IPS DF 4.7 (cell line): Measurements from ENCODE around the gene SPATA32.

Experiments used
- DNase-seq: peaks from one replicate; pipeline ENCODE4 v3.0.0-alpha.2; 2013; ENCODE audit warnings: low spot score; ENCODE audit errors: extremely low read depth

The SPATA32 gene

DNA sequence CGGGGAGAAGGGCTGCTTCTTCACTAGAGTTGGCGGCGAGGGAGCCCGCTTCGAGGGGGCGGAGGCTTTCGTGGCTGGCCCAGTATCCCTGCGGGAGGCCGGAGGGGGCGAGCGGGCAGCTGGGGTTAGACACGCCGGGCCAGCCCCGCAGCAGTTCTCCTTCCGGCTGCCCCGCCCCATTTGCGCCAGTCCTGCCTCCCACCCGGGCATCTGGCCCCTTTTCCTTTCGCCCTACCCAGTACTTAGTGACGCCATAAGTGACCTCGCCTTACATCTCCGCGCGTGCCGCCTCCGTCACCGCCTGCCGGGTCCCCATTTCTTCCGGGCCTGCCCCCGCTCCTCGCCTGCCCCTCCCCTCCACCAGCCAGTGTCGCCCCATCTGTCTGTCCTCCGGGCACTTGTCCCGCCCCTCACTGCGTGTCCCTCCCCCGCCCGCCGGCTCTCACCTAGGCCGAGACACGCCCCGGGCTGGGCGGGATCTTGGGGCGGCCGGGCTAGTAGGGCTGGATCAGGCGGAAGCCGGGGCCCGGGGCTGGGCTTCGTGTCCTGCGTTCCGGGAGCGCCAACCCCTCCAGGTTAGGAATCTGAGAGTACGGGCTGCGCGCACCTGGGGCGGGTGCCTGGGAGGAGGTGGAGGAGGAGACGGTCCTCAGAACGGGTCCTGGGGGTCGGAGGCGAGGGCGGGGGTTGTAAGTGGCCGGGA lies 14.3 kb downstream of the SPATA32 start:
- peak; percentile 75 for DNase-seq

DNA sequence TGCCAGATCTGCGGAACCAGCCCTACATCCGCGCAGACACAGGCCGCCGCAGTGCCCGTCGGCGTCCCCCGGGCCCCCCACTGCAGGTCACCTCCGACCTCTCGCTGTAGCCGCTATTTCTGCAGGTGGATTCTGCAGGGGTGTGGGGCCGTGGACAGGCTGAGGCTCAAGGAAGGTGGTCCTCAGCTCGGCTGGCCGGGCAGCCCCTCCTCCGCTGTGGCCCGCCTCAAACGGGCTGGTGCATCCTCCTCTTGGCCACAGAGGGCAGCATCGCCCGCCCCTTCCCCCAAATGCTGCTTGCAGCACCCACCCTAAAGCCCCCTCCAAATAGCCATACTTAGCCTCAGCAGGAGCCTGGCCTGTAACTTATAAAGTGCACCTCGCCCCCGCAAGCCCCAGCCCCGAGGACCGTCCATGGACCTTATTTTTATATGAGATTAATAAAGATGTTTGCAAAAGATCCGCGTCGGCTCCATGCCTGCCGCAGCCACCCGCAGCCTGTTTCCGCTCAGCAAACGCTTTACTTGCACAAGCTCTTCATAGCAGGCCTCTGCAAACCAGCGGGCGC lies 14.9 kb downstream of the SPATA32 start:
- DNase-seq, result no peak

DNA sequence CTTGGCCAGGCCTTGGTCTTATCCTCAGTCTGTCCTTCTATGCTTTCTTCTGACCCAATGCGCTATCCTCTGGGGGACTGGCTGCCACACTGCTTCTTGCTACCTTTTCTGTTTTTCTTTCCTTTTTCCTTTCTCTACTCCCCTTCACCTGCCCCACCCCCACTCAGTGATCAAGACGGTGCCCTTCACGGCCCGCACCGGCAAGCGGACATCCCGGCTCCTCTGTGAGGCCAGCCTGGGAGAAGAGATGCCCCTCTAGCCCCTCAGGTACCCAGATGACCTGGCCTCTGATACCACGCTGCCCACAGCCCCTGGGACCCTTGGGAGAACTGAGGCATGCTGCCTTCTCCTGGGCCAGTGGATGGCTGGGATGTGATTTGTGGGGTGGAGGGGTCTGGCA lies 15.6 kb downstream of the SPATA32 start:
- no peak for DNase-seq

DNA sequence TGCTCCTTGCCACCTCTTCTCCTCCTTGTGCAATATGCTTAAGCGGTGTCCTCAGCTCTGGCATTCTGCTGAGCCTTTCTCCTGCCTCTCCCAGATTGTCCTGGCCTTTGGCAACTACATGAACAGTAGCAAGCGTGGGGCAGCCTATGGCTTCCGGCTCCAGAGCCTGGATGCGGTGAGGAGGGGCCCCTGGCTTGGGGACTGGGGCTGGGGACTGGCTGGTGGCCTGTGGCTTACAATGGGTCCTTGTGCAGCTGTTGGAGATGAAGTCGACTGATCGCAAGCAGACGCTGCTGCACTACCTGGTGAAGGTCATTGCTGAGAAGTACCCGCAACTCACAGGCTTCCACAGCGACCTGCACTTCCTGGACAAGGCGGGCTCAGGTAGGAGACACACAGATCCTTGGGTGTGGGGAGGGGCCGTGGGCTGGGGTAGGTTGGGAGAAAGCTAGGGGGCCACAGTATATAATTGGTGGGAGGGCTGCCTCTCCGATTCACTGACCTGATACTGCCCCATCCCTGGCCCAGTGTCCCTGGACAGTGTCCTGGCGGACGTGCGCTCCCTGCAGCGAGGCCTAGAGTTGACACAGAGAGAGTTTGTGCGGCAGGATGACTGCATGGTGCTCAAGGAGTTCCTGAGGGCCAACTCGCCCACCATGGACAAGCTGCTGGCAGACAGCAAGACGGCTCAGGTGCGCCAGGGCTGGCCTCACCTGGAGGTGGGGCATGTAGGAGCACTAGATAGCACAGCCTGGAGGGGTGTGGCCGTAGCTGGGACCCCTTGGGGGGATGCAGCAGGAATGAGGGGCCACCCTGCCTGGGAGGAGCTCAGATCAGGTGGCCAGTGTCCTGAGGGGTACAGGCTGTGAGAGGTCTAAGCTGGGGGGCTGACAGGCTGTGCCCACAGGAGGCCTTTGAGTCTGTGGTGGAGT lies 16.9 kb downstream of the SPATA32 start:
- no peak for DNase-seq

DNA sequence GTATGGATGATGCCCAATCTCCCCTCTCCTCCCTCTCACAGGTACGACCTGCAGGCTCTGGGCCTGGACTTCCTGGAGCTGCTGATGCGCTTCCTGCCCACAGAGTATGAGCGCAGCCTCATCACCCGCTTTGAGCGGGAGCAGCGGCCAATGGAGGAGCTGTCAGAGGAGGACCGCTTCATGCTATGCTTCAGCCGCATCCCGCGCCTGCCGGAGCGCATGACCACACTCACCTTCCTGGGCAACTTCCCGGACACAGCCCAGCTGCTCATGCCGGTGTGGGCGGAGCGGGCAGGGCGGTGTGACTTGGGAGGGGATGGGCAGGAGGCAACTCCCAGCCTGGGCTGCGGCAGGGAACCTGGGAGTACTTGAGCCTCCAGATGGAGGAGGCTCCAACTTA lies 18.1 kb downstream of the SPATA32 start:
- no peak for DNase-seq

DNA sequence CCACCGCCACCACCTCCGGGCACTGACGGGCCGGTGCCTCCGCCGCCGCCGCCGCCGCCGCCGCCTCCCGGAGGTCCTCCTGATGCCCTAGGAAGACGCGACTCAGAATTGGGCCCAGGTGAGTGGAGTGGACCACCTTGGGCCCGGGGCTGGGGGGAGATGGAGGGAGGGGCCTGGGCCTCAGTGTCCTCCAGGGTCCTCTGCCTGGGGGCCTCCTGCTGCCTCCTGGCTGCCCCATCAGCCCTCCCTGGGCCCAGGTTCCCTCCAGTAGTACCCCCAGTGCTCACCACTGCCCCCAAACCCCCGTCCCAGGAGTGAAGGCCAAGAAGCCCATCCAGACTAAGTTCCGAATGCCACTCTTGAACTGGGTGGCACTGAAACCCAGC lies 19.9 kb downstream of the SPATA32 start:
- DNase-seq, result no peak

DNA sequence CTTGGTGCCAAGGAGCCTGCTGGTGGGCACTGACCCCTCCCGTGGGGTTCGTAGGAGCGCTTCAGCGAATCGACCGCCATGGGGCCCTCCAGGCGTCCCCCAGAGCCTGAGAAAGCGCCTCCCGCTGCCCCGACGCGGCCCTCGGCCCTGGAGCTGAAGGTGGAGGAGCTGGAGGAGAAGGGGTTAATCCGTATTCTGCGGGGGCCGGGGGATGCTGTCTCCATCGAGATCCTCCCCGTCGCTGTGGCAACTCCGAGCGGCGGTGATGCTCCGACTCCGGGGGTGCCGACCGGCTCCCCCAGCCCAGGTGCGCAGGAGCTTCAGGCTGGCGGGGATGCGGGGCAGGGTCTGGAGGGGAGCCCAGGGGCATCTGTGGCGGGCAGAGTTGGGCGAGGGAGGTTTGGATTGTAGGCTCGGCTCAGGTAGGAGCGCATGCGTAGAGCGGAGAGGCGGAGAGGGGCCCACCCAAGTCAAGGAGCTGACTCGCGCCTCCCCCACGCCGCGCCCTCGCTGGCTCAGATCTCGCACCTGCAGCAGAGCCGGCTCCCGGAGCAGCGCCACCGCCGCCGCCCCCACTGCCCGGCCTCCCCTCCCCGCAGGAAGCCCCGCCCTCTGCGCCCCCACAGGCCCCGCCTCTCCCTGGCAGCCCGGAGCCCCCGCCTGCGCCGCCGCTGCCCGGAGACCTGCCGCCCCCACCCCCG lies 20.4 kb downstream of the SPATA32 start:
- DNase-seq, result no peak

DNA sequence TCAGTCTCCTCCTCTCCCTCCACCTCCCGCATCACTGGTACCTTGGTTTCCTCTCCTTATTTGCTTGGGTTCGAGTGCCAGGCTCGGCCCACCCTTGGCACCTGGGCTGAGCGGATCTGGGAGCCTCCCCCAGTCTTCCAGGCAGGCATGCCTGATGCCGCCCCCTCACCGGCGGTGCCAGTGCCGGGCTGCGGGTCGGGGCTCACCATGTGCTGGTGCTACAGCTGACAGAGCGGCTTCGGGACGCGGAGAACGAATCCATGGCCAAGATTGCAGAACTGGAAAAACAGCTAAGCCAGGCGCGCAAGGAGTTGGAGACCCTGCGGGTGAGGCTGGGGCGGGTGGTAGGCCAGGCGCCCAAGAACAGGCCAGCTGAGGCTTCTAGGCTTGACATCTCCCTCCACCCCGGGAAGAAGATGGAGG lies 21.0 kb downstream of the SPATA32 start:
- DNase-seq, result no peak

DNA sequence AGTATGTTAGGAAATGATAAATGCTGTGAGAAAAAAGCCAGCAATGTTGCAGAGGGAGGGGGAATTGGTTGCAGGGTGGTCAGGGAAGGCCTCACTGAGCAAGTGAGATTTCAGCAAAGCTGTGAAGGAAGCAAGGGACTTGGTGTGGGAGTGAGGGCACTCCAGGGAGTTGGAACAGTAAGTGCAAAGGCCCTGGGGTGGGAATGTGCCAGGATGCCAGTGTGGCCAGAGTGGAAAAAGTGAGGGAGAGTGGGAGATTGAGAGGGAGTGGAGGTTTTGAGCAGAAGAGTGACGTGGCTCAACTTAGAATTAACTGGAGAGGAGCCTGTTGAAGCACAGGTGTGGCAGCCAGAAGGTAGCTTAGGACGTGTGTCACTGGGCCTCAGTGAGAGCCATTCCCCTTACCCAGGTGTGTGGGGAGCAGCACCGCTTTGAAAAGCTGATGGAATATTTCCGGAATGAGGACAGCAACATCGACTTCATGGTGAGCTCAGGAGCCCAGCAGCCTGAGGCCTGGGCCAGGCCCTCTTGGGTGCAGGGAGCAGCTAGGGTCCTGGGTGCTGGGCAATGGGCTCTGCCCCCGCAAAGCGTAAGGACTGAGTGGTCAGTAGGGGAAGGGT lies 23.6 kb downstream of the SPATA32 start:
- no peak for DNase-seq

DNA sequence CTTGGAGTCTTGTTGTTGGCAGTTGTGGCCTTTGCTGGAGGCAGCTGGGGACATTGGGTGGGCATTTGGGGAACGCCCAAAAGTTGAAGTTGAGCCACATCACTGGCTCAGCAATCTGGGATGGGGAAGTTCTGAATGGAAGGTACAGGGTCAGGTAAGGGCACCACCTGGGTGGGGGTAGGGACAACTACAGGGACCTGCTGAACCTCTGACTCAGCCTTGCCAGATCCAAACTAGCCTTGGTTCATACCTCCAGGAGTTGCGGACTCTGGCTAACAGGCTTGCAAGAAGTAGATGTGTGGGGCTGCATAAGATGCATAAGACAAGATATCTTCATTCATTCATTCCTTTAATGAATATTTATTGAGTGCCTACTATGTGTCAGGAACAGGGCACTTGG lies 24.2 kb downstream of the SPATA32 start:
- DNase-seq, result no peak

DNA sequence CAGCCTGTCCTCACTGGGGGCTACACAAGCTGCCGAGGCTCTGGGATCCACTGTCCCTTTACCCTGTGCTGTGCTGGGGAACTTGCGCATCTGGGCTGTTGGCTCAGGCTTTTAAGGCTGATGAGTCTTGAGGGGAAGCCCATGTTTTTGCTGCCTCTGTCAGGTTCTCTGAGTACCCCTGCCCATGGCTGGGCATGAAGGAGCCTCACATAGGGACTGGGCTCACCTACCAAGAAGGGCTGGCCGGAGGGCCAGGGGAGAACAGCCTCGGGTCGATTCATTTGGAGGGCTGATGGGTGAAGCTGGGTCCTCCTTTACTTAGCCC lies 25.6 kb downstream of the SPATA32 start:
- no peak for DNase-seq

DNA sequence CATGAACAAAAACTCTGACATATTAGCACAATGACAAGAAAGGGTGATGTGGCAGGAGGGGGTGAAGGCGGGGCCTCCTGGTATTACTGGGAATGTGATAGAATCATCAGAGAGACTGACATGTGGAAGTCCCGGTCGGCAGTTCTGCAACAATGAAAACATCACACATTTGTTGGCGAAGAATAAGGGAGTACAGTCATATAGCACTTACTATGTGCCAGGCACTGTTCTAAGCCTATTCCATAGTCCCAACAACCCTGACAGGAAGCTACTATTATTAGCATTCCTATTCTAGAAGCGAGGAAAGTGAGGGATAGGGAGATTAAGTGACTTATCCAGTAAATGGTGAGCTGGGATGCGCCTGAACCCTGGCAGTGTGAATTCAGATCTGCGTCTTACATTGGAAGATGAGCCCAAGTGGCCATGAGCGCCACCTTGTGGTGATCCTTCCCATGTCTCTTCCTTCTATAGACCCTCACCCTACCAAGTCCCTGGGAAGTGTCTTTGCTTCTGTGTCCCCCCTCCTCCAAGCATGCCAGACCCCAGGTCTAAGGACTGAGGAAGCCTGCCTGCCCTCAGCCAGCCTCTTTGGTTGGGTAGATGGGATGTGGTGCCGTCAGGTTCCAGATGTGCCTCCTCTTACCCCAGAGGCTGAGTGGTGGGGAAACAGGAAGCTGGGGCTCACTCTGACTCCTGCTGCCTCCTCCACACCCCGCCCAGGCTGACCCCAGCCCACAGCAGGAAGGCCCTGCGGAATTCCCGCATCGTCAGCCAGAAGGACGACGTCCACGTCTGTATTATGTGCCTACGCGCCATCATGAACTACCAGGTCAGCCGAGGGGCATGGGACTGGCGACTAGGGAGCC lies 26.2 kb downstream of the SPATA32 start:
- DNase-seq, result peak; percentile 82

DNA sequence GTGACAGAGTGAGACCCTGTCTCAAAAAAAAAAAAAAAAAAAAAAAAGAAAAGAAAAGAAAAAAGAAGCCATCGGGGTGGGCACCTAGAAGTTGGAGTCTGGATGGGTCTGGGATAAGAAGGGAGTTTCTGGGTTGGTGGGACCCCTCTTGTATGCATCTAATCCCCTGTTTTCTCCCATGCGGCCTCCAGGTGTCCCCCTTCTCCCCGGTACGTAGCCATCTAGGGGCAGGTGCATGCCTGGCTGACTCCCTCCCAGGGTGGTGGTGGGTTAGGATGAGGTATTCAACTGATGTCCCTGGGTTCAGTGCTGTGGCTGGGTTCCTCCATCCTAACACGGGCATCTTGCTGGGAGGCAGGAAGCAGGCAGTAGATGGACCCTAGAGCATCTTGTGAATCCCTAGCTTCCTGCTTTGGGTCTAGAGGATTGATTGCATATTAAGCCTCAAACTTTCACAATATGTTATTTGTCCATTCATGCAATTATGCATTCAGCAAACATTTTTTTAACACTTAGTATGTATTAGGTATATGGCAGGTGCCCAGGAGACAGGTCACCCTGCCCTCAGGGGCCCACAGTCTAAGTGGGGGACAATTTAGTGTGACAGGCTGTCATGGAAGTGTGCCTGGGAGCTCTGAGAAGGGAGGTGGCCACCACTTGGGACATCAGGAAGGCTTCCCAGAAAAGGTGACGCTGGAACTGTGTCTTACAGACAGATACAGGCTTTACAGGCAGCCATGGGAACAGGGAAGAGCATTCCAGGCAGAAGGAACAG lies 27.1 kb downstream of the SPATA32 start:
- no peak for DNase-seq

DNA sequence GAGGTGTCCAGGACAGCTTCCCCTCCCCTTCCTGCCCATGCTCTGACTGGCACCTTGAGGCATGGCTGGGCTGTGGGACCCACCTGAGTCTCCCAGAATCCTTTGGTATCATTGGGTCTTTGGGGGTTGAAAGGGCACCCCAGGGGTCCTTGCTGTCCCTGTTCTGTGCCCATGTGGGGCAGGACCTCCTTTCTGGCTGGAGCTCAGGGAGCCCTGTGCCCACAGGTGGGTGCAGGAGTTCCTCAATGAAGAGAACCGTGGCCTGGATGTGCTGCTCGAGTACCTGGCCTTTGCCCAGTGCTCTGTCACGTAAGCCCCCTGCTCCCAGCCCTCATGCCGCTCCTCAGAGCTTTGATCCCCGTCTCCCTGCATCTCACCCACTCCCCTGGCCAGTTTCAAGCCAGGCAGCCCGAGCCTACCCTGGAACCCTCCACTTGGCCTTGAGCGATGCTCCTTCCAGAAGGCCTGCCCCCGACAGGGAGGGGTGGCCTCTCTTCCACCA lies 28.4 kb downstream of the SPATA32 start:
- no peak for DNase-seq

DNA sequence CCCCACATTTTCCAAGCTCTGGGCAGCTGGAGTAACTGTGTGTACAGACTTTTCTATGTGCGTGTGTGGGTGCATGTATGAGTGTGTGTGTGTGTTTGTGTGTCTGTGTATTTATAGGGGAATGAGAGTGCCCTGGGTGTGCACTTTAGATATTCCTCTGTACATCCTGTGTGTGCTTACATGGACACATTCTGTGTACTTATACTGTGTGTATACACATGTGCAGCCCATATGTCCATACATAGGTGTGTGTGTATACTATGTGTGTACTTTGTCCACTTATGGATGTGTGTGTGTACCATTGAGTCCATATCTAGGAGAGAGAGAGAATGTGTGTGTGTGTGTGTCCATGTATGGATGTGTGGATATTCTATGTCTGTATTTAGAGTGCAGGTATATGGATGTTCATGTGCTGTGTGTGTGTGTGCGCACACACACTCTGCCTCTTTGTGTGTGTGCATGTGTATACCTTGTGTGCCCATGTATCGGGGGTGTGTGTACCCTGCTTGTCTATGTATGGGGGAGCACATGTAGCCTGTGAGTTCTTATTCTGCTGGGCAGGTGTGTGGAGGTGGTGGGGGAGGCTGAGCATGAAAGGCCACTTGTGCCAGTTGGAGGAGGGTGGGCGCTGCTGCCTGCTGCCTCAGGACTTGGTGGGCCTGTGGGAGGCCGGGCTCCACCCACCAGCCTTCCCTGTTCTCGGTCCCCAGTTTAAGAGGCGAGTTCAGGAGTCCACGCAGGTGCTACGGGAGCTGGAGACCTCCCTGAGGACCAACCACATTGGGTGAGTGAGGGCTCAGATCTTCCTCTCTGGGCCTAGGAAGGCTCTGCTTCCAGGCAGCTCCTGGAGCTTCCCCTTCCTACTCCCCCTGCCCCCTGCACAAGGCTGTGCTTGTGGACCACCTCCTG lies 29.1 kb downstream of the SPATA32 start:
- DNase-seq, result no peak

DNA sequence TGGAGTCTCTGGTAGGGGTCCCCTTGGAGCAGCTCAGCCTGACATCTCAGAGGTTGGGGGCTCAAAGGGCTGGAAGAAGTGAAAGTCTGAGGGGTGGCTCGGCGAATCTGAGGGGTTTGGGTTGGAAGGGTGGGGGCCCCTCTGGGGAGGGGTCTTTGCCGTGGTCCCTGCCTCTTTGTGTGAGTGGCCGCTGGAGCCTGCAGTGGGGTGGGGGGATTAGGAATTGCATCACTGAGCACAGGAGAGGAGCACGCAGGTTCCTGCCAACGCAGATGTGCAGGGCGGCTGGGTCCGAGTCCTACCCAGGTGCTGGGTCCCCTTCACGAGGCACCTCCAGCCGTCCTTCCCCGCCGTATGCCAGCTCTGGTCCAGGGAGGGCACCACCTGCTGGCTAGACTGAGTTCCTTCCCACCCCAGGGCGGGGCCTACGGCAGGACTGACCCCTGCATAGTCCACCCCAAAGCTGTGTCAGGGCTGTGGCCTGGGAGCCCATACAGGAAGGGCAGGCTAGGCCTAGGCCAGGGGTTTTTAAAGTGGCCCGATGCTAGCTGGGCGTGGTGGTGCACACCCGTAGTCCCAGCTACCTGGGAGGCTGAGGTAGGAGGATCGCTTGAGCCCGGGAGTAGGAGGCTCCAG lies 30.3 kb downstream of the SPATA32 start:
- DNase-seq, result no peak

DNA sequence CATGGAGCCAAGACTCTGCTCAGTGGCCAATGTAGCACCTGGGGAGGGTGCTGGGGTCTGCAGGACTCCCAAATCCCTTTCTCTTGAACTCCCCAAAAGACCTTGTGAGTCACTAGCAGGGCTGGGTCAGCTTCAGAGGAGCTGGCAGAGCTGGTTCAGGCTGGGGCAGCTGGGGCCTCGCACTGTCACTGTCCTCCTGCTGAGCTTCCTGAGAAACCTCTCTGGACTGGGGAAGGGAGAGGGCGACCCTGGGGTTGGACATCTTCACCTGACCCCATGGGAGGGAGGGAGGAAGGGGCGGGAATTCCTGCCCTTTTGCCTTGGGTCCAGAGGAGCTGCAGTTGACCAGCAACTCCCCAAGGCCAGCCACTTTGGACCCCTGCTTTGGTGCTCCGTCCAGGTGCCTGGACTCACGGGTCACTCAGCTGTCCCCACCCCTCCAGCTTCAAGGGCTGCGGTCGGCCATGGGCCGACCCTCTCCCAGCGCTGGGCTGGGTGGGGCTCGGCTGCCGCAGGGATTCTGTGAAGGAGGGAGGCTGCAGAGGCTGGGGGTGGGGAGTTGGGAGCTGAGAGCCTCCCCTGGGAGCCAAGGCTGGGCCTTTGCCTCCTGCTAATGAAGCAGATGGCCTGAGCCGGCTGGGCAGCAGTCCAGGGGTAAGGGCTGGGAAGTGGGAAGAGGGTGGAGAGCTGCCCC lies 31.0 kb downstream of the SPATA32 start:
- no peak for DNase-seq
